Hepatocyte (in vitro differentiated cells): ENCODE measurements around the gene HLA-B.

Source experiments
- CTCF ChIP-seq: fragments of 200-600 bp; sonication (generic); IDR thresholded peaks from 2 replicates; pipeline ENCODE4 v1.5.1; 2016; ENCODE audit warnings: antibody characterized with exemption, mild to moderate bottlenecking; ENCODE audit not compliant: poor library complexity
- EZH2 ChIP-seq: fragments of 200-600 bp; sonication (generic); IDR thresholded peaks from 2 replicates; pipeline ENCODE4 v1.6.1; 2016; ENCODE audit warnings: antibody characterized with exemption, mild to moderate bottlenecking, borderline replicate concordance

- TF ChIP-seq CTCF (no peak), EZH2 (no peak)
Observed at GRCh38 chr6:31304683-31305082, 52.3 kb downstream of the HLA-B start.
